DOHH2 (cell line): Measurements from ENCODE around the gene PCDHA6.
"Not testable (repeated sequence)": the region's sequence is repeated elsewhere in the genome, so short reads cannot be mapped to it uniquely, and the experiment has no call there.

ENCODE experiments used
- CTCF ChIP-seq: fragments of 200-600 bp; sonication (generic); IDR thresholded peaks from one replicate; pipeline ENCODE4 v1.5.1; 2014; ENCODE audit warnings: antibody characterized with exemption, mild to moderate bottlenecking, low read depth, low read length; ENCODE audit not compliant: poor library complexity, severe bottlenecking
- EZH2phosphoT487 ChIP-seq: fragments of 200-600 bp; sonication (generic); IDR thresholded peaks from 2 replicates; pipeline ENCODE4 v1.6.1; 2017; ENCODE audit warnings: borderline replicate concordance, mild to moderate bottlenecking, antibody characterized with exemption, low read length, moderate library complexity, mixed read lengths

GRCh38 chr5:140787849-140788504 lies 39.8 kb upstream of the PCDHA6 start:
- not testable (repeated sequence) for TF ChIP-seq CTCF, EZH2phosphoT487
